GM11168 (cell line): ENCODE results near the gene GABRB2.

ENCODE experiments used
- in situ Hi-C: fragments of 300-500 bp; cut with MboI; formaldehyde crosslinking; loops from one replicate; pipeline ENCODE4 v1.12.0; 2022; ENCODE audit warnings: low sequenced_read_pairs; ENCODE audit not compliant: unreplicated experiment

Gene GABRB2

GRCh38 chr5:161396171-161396570 is 150.4 kb downstream of the GABRB2 start:
- in situ Hi-C loops: no loop called here

GRCh38 chr5:161391724-161392123 is 154.8 kb downstream of the GABRB2 start:
- in situ Hi-C loops: no loop called here

GRCh38 chr5:161391016-161391415 is 155.5 kb downstream of the GABRB2 start:
- in situ Hi-C loops: no loop called here

GRCh38 chr5:161387121-161387520 is 159.4 kb downstream of the GABRB2 start:
- in situ Hi-C loops: no loop called here

- in situ Hi-C loops: no loop called here
These were observed 161.5 kb downstream of the GABRB2 start for GRCh38 chr5:161385027-161385426.

GRCh38 chr5:161382685-161383084 is 163.8 kb downstream of the GABRB2 start:
- in situ Hi-C loops: no loop called here

GRCh38 chr5:161380486-161380885 is 166.0 kb downstream of the GABRB2 start:
- in situ Hi-C loops: no loop called here

GRCh38 chr5:161378701-161379100 is 167.8 kb downstream of the GABRB2 start:
- in situ Hi-C loops: no loop called here

- in situ Hi-C loops: no loop called here
These were observed 170.5 kb downstream of the GABRB2 start for GRCh38 chr5:161376034-161376433.

GRCh38 chr5:161373345-161373707 is 173.2 kb downstream of the GABRB2 start:
- in situ Hi-C loops: no loop called here

- in situ Hi-C loops: no loop called here
These were observed 173.7 kb downstream of the GABRB2 start for GRCh38 chr5:161372682-161373344.

GRCh38 chr5:161369022-161369421 is 177.5 kb downstream of the GABRB2 start:
- in situ Hi-C loops: no loop called here

GRCh38 chr5:161358446-161358845 is 188.1 kb downstream of the GABRB2 start:
- in situ Hi-C loops: no loop called here

GRCh38 chr5:161344234-161344633 is 202.3 kb downstream of the GABRB2 start:
- in situ Hi-C loops: no loop called here

GRCh38 chr5:161342886-161343285 is 203.6 kb downstream of the GABRB2 start:
- in situ Hi-C loops: no loop called here

- in situ Hi-C loops: no loop called here
These were observed 206.5 kb downstream of the GABRB2 start for GRCh38 chr5:161340012-161340411.

GRCh38 chr5:161333194-161333880 is 213.2 kb downstream of the GABRB2 start:
- in situ Hi-C loops: no loop called here

- in situ Hi-C loops: no loop called here
These were observed 214.2 kb downstream of the GABRB2 start for GRCh38 chr5:161332343-161332742.

- in situ Hi-C loops: no loop called here
These were observed 232.5 kb downstream of the GABRB2 start for GRCh38 chr5:161314033-161314432.

- in situ Hi-C loops: no loop called here
These were observed 233.6 kb downstream of the GABRB2 start for GRCh38 chr5:161312882-161313281.

- in situ Hi-C loops: no loop called here
These were observed 234.6 kb downstream of the GABRB2 start for GRCh38 chr5:161311965-161312364.

- in situ Hi-C loops: no loop called here
These were observed 235.3 kb downstream of the GABRB2 start for GRCh38 chr5:161311146-161311708.
